HG03135 (cell line): ENCODE data around the gene GRID1.
"Not testable (repeated sequence)": the region's sequence is repeated elsewhere in the genome, so short reads cannot be mapped to it uniquely, and the experiment has no call there.

Source experiments
- ATAC-seq: cut with Tn5 transposase; IDR thresholded peaks from one replicate; pipeline ENCODE4 v1.9.1; 2021; ENCODE audit warnings: mild to moderate bottlenecking, moderate library complexity; ENCODE audit not compliant: unreplicated experiment

GRID1 gene

GRCh38 chr10:85699066-85699465, 667.5 kb downstream of the GRID1 start:
- not testable (repeated sequence) for ATAC-seq

GRCh38 chr10:85696893-85697292, 669.7 kb downstream of the GRID1 start:
- no peak for ATAC-seq

- no peak for ATAC-seq
These were observed 684.0 kb downstream of the GRID1 start for GRCh38 chr10:85682621-85683020.

- no peak for ATAC-seq
These were observed 686.9 kb downstream of the GRID1 start for GRCh38 chr10:85679710-85680109.

GRCh38 chr10:85679061-85679460, 687.5 kb downstream of the GRID1 start:
- no peak for ATAC-seq

GRCh38 chr10:85674851-85675250, 691.7 kb downstream of the GRID1 start:
- ATAC-seq = no peak

- no peak for ATAC-seq
These were observed 693.3 kb downstream of the GRID1 start for GRCh38 chr10:85673270-85673669.

- ATAC-seq = no peak
These were observed 695.1 kb downstream of the GRID1 start for GRCh38 chr10:85671530-85671929.

GRCh38 chr10:85668522-85668921, 698.1 kb downstream of the GRID1 start:
- ATAC-seq = no peak

GRCh38 chr10:85667638-85668233, 698.9 kb downstream of the GRID1 start:
- ATAC-seq = no peak

GRCh38 chr10:85666987-85667386, 699.6 kb downstream of the GRID1 start:
- ATAC-seq = no peak

GRCh38 chr10:85666102-85666501, 700.5 kb downstream of the GRID1 start:
- no peak for ATAC-seq

GRCh38 chr10:85665681-85666080, 700.9 kb downstream of the GRID1 start:
- no peak for ATAC-seq

GRCh38 chr10:85665078-85665477, 701.5 kb downstream of the GRID1 start:
- no peak for ATAC-seq

- ATAC-seq = no peak
These were observed 705.5 kb downstream of the GRID1 start for GRCh38 chr10:85661123-85661522.

GRCh38 chr10:85659331-85659730, 707.3 kb downstream of the GRID1 start:
- ATAC-seq = no peak

GRCh38 chr10:85658518-85658917, 708.1 kb downstream of the GRID1 start:
- ATAC-seq = no peak

- no peak for ATAC-seq
These were observed 709.0 kb downstream of the GRID1 start for GRCh38 chr10:85657476-85658113.

- no peak for ATAC-seq
These were observed 711.2 kb downstream of the GRID1 start for GRCh38 chr10:85655411-85655810.

- no peak for ATAC-seq
These were observed 715.1 kb downstream of the GRID1 start for GRCh38 chr10:85651497-85651882.

- no peak for ATAC-seq
These were observed 715.7 kb downstream of the GRID1 start for GRCh38 chr10:85650791-85651496.

- ATAC-seq = no peak
These were observed 717.1 kb downstream of the GRID1 start for GRCh38 chr10:85649461-85649860.
